ENCODE measurements around the gene CYB561D2. TPM values are rescaled to one million over a fixed set of nuclear protein-coding genes. Genes with fewer than 3 reads are reported as not detected.
"Not testable (repeated sequence)": the region's sequence is repeated elsewhere in the genome, so short reads cannot be mapped to it uniquely, and the experiment has no call there.

CYB561D2 gene
- total RNA-seq, 1 donor from 2014 or later: 2.2 TPM

DNA sequence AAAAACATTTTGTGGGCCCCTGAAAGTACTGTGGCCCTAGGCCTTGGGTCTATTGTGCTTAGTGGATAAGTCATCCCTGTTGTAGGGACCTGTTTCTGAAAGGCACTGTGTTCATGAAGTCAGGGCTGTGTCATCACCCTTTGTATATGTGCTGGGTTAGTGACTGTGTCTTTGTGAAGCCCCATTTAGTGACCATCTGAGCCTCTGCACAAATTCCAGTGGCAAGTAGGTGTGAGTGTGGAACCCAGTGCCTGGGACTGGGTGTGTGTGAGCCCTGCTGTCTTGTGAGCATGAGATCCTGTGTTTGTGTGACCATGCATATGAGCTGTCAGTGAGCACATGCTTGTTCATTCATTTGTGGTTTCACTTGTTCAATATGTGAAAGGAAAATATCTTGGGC is 46.1 kb upstream of the CYB561D2 start:
- Mint-ChIP-seq H3K27ac (no peak overlapping the region), H3K4me3 (no peak overlapping the region)

GRCh38 chr3:50312041-50312440 is 38.6 kb upstream of the CYB561D2 start:
- not testable (repeated sequence) for H3K36me3 ChIP-seq; H3K4me1 ChIP-seq; H3K27ac Mint-ChIP-seq; H3K4me3 ChIP-seq; H3K27me3 Mint-ChIP-seq (ENCODE audit: insufficient read depth, low read depth); H4K20me1 ChIP-seq (ENCODE audit: low read depth); H3F3A ChIP-seq (ENCODE audit: low read depth); DNase-seq (ENCODE audit: low spot score); H3K79me2 ChIP-seq (ENCODE audit: low read depth); H3K4me2 ChIP-seq; H2AFZ ChIP-seq (replicated peaks); H3K4me1 Mint-ChIP-seq; H3K27me3 ChIP-seq; H3K27ac ChIP-seq; H3K4me3 Mint-ChIP-seq; H3K9ac ChIP-seq
- Mint-ChIP-seq H3K9me3 (peaks cover 19% of the 10 kb centered on the region), H3K36me3 (peaks cover 29% of the 10 kb centered on the region)
- H3K9me3 ChIP-seq (ENCODE audit: low read depth): peaks cover 23% of the 10 kb centered on the region

More for the DNA sequence above, 46.1 kb upstream of the CYB561D2 start:
- H3K4me2 ChIP-seq: no peak overlapping the region
- H3K9me3 ChIP-seq (ENCODE audit: low read depth): peaks cover 20% of the 10 kb centered on the region
- Mint-ChIP-seq H3K9me3 (peaks cover 25% of the 10 kb centered on the region), H3K4me1 (peaks cover 16% of the 10 kb centered on the region), H3K27me3 (ENCODE audit: insufficient read depth, low read depth) (peaks cover 10% of the 10 kb centered on the region), H3K36me3 (peaks cover 5% of the 10 kb centered on the region)
- TF ChIP-seq EZH2phosphoT487 (IDR thresholded peaks at IDR 0.05): no peak
- no peak for TF ChIP-seq CTCF (IDR thresholded peaks at IDR 0.05)
- no peak for TF ChIP-seq EZH2 (IDR thresholded peaks at IDR 0.05)
- no peaks in the 10 kb centered on the region for H3K79me2 ChIP-seq (ENCODE audit: low read depth)
- H3K4me3 ChIP-seq: no peak overlapping the region
- DNase-seq (ENCODE audit: low spot score): peak; percentile 1
- no peak overlapping the region for H3K9ac ChIP-seq
- peaks cover 8% of the 10 kb centered on the region for H3K4me1 ChIP-seq
- no peak overlapping the region for H2AFZ ChIP-seq (replicated peaks)
- H3F3A ChIP-seq (ENCODE audit: low read depth): peaks cover 10% of the 10 kb centered on the region
- H3K36me3 ChIP-seq: no peaks in the 10 kb centered on the region
- H3K27me3 ChIP-seq: no peaks in the 10 kb centered on the region
- H3K27ac ChIP-seq: no peak overlapping the region
- no peaks in the 10 kb centered on the region for H4K20me1 ChIP-seq (ENCODE audit: low read depth)

- no peak overlapping the region for H3K27ac Mint-ChIP-seq
- Histone ChIP-seq H3F3A (ENCODE audit: low read depth) (no peaks in the 10 kb centered on the region), H3K27me3 (no peaks in the 10 kb centered on the region), H3K4me3 (no peak overlapping the region), H3K9ac (no peak overlapping the region), H2AFZ (replicated peaks) (no peak overlapping the region), H4K20me1 (ENCODE audit: low read depth) (peaks cover 21% of the 10 kb centered on the region), H3K27ac (no peak overlapping the region), H3K4me2 (no peak overlapping the region), H3K79me2 (ENCODE audit: low read depth) (peaks cover 22% of the 10 kb centered on the region), H3K36me3 (no peaks in the 10 kb centered on the region), H3K4me1 (peaks cover 7% of the 10 kb centered on the region), H3K9me3 (ENCODE audit: low read depth) (peaks cover 6% of the 10 kb centered on the region)
- TF ChIP-seq EZH2phosphoT487 (IDR thresholded peaks at IDR 0.05): no peak
- TF ChIP-seq CTCF (IDR thresholded peaks at IDR 0.05): no peak
- H3K27me3 Mint-ChIP-seq (ENCODE audit: insufficient read depth, low read depth): peaks cover 3% of the 10 kb centered on the region
- H3K36me3 Mint-ChIP-seq: peaks cover 43% of the 10 kb centered on the region
- H3K9me3 Mint-ChIP-seq: peaks cover 11% of the 10 kb centered on the region
- DNase-seq (ENCODE audit: low spot score): no peak
- no peak overlapping the region for H3K4me3 Mint-ChIP-seq
- peaks cover 12% of the 10 kb centered on the region for H3K4me1 Mint-ChIP-seq
These were observed 36.3 kb upstream of the CYB561D2 start for GRCh38 chr3:50314342-50314741.

DNA sequence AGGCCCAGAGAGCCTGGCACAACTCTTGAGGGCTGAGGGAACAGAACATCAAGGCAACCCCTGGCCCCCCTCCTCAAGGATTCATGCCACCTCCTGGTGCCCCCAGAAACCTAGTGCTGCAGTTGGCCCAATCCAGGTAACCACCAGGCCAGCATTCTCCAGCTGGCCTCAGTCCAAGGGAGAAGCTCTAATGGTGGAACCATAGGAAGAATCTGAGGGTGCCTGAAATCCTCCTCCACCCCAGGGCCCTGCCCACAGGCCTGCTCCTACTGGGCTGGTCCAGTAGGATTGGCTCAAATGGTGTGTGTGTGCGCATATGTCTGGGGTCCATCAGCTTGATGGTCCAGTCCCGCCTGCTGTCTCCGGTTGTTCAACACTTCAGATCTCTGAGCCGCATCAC is 35.8 kb upstream of the CYB561D2 start:
- Mint-ChIP-seq H3K36me3 (peaks cover 42% of the 10 kb centered on the region), H3K27ac (no peak overlapping the region)
- TF ChIP-seq CTCF (IDR thresholded peaks at IDR 0.05) (no peak), EZH2phosphoT487 (IDR thresholded peaks at IDR 0.05) (no peak), EZH2 (IDR thresholded peaks at IDR 0.05) (no peak)

More for the DNA sequence above, 35.8 kb upstream of the CYB561D2 start:
- Mint-ChIP-seq H3K4me1 (peaks cover 17% of the 10 kb centered on the region), H3K9me3 (peaks cover 7% of the 10 kb centered on the region), H3K27me3 (ENCODE audit: insufficient read depth, low read depth) (peaks cover 3% of the 10 kb centered on the region), H3K4me3 (no peak overlapping the region)
- Histone ChIP-seq H3K4me2 (no peak overlapping the region), H3F3A (ENCODE audit: low read depth) (peaks cover 2% of the 10 kb centered on the region), H3K79me2 (ENCODE audit: low read depth) (peaks cover 27% of the 10 kb centered on the region), H3K9ac (no peak overlapping the region), H4K20me1 (ENCODE audit: low read depth) (peaks cover 26% of the 10 kb centered on the region), H3K36me3 (no peaks in the 10 kb centered on the region), H3K27ac (no peak overlapping the region), H3K27me3 (no peaks in the 10 kb centered on the region), H3K4me1 (peaks cover 12% of the 10 kb centered on the region), H3K4me3 (no peak overlapping the region), H2AFZ (replicated peaks) (no peak overlapping the region), H3K9me3 (ENCODE audit: low read depth) (peaks cover under 1% of the 10 kb centered on the region)
- DNase-seq (ENCODE audit: low spot score): no peak
